ENCODE results near the gene POU2F1.
"Not testable (repeated sequence)": the region's sequence is repeated elsewhere in the genome, so short reads cannot be mapped to it uniquely, and the experiment has no call there.

Gene POU2F1

DNA sequence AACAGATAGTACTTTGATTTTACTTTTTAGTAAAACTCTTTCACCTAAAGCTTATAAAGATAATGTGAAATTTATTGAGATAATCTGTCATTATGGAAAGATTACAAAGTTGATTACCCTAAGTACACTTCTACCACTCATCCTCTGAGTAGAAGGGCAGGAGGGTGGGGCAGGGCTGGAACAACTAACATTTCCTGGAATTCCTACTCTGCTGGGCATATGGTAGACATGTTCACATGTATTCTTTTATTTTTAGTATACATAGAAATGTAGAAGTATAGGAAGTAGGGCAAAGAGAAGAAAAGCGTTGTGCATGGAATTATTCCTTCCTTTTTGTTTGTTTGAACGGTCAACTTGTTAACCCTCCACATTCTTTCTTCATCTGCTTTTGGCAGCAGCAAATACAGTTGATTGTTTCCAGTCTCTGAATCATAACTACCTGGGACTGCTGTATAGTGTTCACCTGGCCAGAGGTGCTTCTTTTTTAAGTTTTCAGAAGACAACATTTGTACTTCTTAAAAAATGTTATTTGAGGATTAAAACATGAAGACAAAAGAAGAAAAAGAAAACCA is 85.1 kb downstream of the POU2F1 start:
- no peak for DNase-seq (ENCODE audit: low read depth in 1 of 2, low spot score in 1 of 2)

GRCh38 chr1:167310732-167311131 is 90.0 kb downstream of the POU2F1 start:
- DNase-seq (ENCODE audit: low read depth in 1 of 2, low spot score in 1 of 2), result no peak

GRCh38 chr1:167312871-167313270 is 92.2 kb downstream of the POU2F1 start:
- no peak for DNase-seq (ENCODE audit: low read depth in 1 of 2, low spot score in 1 of 2)

DNA sequence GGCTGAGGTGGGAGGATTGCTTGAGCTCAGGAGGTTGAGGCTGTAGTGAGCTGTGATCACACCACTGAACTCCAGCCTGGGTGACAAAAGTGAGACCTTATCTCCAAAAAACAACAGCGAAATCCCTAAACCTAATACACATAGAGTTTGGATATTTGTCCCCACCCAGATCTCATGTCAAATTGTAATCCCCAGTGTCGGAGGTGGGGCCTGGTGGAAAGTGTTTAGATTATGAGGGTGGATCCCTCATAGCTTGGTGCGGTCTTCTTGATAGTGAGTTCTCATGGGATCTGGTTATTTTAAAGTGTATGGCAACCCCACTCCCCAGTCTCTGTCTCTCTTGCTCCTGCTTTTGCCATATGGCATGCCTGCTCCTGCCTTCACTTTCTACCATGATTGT is 94.0 kb downstream of the POU2F1 start:
- no peak for DNase-seq (ENCODE audit: low read depth in 1 of 2, low spot score in 1 of 2)

DNA sequence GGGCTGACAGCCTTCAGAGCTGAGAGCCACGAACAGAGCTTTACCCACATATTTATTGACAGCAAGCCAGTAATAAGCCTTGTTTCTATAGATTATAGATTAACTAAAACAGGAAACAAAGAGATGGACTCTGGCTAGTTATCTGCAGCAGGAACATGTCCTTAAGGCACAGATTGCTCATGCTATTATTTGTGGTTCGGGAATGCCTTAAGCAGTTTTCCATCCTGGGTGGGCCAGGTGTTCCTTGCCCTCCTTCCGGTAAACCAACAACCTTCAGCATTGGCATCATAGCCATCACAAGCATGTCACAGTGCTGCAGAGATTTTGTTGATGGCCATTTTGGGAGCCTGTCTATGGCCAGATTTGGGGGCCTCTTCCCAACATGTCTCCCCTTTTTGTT is 96.8 kb downstream of the POU2F1 start:
- DNase-seq (ENCODE audit: low read depth in 1 of 2, low spot score in 1 of 2), result no peak

- DNase-seq (ENCODE audit: low read depth in 1 of 2, low spot score in 1 of 2), result not testable (repeated sequence)
These were observed 98.5 kb downstream of the POU2F1 start for GRCh38 chr1:167319206-167319605.

- DNase-seq (ENCODE audit: low read depth in 1 of 2, low spot score in 1 of 2), result no peak
These were observed 101.8 kb downstream of the POU2F1 start for GRCh38 chr1:167322483-167322882.

- DNase-seq (ENCODE audit: low read depth in 1 of 2, low spot score in 1 of 2), result no peak
These were observed 104.5 kb downstream of the POU2F1 start for GRCh38 chr1:167325151-167325550.

GRCh38 chr1:167328306-167328815 is 107.7 kb downstream of the POU2F1 start:
- no peak for DNase-seq (ENCODE audit: low read depth in 1 of 2, low spot score in 1 of 2)

DNA sequence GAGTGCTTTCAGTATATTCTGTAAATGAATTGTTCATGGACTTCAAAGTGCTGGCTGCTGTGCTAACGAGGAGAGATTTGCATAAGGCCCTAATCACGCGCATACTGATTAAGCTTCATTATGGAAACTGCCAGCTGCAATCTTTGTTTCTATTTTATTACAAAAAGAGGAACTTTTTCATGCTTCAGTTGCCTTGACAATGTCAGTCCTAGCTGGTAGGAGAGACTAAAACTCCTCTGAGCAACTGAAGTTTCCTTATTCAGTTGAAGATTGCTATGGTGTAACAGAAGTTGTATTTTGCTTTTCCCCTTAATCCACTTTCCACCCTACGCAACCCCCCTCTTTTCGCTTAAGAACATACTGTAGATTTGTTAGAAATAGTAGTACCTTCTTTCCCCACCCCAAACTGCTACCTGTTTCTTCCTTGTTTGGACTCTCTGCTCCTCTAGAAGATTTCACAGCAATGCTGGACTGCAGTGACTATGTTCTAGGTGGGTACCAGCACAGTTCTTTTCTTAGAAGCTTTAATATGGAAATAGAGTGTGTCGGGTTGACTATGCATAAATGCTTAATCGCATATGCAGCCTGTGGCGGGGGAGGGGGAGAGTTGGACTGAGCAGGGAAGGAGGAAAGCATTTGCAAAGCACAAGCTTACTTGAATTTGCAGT is 108.3 kb downstream of the POU2F1 start:
- DNase-seq (ENCODE audit: low read depth in 1 of 2, low spot score in 1 of 2), result no peak

- no peak for DNase-seq (ENCODE audit: low read depth in 1 of 2, low spot score in 1 of 2)
These were observed 110.1 kb downstream of the POU2F1 start for GRCh38 chr1:167330601-167331293.

DNA sequence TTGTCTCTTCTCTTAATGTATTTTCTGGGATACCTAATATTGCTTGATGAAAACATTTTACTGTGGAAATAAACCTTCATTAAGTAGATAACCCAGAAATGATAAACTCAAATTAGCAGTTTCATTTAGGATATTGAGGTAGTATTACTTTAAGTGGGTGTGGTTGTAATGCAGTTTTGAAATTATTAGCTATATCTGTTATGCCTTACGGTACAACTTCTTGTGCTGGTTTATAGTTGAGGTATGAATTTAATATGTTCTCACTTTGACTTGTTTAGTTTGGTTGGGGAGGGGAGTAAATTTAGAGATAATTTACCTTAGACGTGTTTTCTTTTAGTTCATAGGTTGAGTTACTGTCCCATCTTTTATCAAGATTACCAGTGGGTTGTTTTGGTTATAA is 111.0 kb downstream of the POU2F1 start:
- no peak for DNase-seq (ENCODE audit: low read depth in 1 of 2, low spot score in 1 of 2)

GRCh38 chr1:167332503-167332902 is 111.8 kb downstream of the POU2F1 start:
- DNase-seq (ENCODE audit: low read depth in 1 of 2, low spot score in 1 of 2), result no peak

- no peak for DNase-seq (ENCODE audit: low read depth in 1 of 2, low spot score in 1 of 2)
These were observed 112.4 kb downstream of the POU2F1 start for GRCh38 chr1:167333124-167333523.

- no peak for DNase-seq (ENCODE audit: low read depth in 1 of 2, low spot score in 1 of 2)
These were observed 113.0 kb downstream of the POU2F1 start for GRCh38 chr1:167333703-167334102.

DNA sequence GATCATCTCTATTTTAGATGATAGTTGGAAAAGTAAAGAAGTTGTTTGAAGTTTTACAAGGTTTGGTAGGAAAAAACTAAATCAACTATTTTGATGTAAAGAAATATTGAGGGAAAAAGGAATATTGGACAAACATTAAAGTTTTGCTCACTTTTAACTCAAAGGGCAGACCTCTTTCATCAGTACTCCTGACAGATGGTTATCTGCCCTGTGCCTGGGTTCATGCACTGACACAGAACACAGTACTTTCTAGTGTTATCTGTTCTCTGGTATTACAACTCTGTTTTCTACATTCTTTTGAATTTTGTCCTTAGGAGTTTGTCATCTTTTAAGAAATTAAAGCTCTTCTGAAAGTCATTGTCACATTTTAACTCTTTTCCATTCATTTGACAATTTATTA is 118.7 kb downstream of the POU2F1 start:
- no peak for DNase-seq (ENCODE audit: low read depth in 1 of 2, low spot score in 1 of 2)

GRCh38 chr1:167342846-167343245 is 122.2 kb downstream of the POU2F1 start:
- no peak for DNase-seq (ENCODE audit: low read depth in 1 of 2, low spot score in 1 of 2)

- no peak for DNase-seq (ENCODE audit: low read depth in 1 of 2, low spot score in 1 of 2)
These were observed 123.4 kb downstream of the POU2F1 start for GRCh38 chr1:167344112-167344511.

GRCh38 chr1:167344615-167345385 is 124.1 kb downstream of the POU2F1 start:
- DNase-seq (ENCODE audit: low read depth in 1 of 2, low spot score in 1 of 2), result no peak

DNA sequence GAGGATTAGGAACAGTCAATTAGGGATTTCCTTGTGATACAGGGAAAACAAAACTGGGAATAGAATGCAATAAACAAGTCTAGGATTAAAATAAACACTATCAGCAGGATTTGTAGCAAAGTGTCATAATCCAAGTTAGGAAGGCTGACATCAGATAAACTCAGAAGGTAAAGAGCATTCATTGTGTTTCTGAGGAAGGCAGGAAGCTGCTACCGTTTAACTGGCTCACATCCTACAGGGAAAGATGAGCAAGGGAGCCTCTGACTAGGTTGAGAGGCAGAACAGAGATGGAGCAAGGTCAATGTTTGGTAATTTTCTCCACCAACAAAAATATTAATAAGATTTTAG is 124.7 kb downstream of the POU2F1 start:
- no peak for DNase-seq (ENCODE audit: low read depth in 1 of 2, low spot score in 1 of 2)

- no peak for DNase-seq (ENCODE audit: low read depth in 1 of 2, low spot score in 1 of 2)
These were observed 136.6 kb downstream of the POU2F1 start for GRCh38 chr1:167357305-167357704.

DNA sequence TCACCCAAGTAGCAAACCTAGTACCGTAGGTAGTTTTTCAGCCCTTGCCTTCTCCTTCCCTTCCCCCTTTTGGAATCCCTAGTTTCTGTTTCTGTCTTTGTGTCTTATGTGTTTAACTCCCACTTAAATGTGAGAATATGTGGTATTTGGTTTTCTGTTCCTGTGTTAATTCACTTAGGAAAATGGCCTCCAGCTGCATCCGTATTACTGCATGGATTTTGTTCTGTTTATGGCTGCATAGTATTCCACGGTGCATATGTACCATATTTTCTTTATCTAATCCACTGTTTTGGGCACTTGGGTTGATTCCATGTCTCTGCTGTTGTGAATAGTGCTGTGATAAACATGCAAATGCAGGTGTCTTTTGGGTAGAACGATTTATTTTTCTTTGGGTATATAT is 138.6 kb downstream of the POU2F1 start:
- no peak for DNase-seq (ENCODE audit: low read depth in 1 of 2, low spot score in 1 of 2)

Data from activated CD4-positive, alpha-beta T cell treated with anti-CD3 and anti-CD28 coated beads, Interleukin-2, amount 50 U/mL, for 24 hours (primary cell).